GM04503 (cell line): ENCODE results near the gene MYH9.
"Not testable (repeated sequence)": the region's sequence is repeated elsewhere in the genome, so short reads cannot be mapped to it uniquely, and the experiment has no call there.

Experiments
- DNase-seq: peaks from one replicate; pipeline ENCODE4 v3.0.0-alpha.2; 2012; ENCODE audit warnings: low read depth

MYH9 gene

GRCh38 chr22:36267058-36267457 lies 120.7 kb downstream of the MYH9 start:
- no peak for DNase-seq

- DNase-seq, result not testable (repeated sequence)
These were observed 123.7 kb downstream of the MYH9 start for GRCh38 chr22:36263886-36264664.

- not testable (repeated sequence) for DNase-seq
These were observed 124.5 kb downstream of the MYH9 start for GRCh38 chr22:36263216-36263673.

GRCh38 chr22:36262307-36262706 lies 125.5 kb downstream of the MYH9 start:
- DNase-seq, result not testable (repeated sequence)

GRCh38 chr22:36261675-36262074 lies 126.1 kb downstream of the MYH9 start:
- DNase-seq, result not testable (repeated sequence)

GRCh38 chr22:36259615-36260300 lies 128.0 kb downstream of the MYH9 start:
- no peak for DNase-seq

- DNase-seq, result no peak
These were observed 128.8 kb downstream of the MYH9 start for GRCh38 chr22:36258701-36259614.

- DNase-seq, result no peak
These were observed 129.7 kb downstream of the MYH9 start for GRCh38 chr22:36257948-36258670.

GRCh38 chr22:36257308-36257707 lies 130.5 kb downstream of the MYH9 start:
- no peak for DNase-seq

GRCh38 chr22:36256478-36256877 lies 131.3 kb downstream of the MYH9 start:
- DNase-seq, result no peak

GRCh38 chr22:36255572-36255971 lies 132.2 kb downstream of the MYH9 start:
- DNase-seq, result not testable (repeated sequence)

- DNase-seq, result no peak
These were observed 134.0 kb downstream of the MYH9 start for GRCh38 chr22:36253523-36254490.

GRCh38 chr22:36252754-36253522 lies 134.8 kb downstream of the MYH9 start, which contains the start of gene APOL1:
TSS of gene APOL1 (plus strand) at chr22:36253133. CDS start at chr22:36254956, 1,823 bp downstream.
- DNase-seq, result no peak

- DNase-seq, result not testable (repeated sequence)
These were observed 135.7 kb downstream of the MYH9 start for GRCh38 chr22:36251979-36252608.

GRCh38 chr22:36250292-36250960 lies 137.3 kb downstream of the MYH9 start:
- DNase-seq, result not testable (repeated sequence)

- DNase-seq, result no peak
These were observed 138.6 kb downstream of the MYH9 start for GRCh38 chr22:36249160-36249559.

- no peak for DNase-seq
These were observed 139.8 kb downstream of the MYH9 start for GRCh38 chr22:36247955-36248354.

GRCh38 chr22:36246718-36247117 lies 141.0 kb downstream of the MYH9 start:
- no peak for DNase-seq
